Neutrophil (primary cell): ENCODE measurements around the gene UNC45A.

Experiments
- H3K27ac ChIP-seq: fragments of 200-600 bp; sonication (generic); 2 replicates; pipeline ENCODE4 v1.5.1; 2016; ENCODE audit warnings: mild to moderate bottlenecking, moderate library complexity
- H3K27me3 ChIP-seq: fragments of 200-600 bp; sonication (generic); 2 replicates; pipeline ENCODE4 v1.6.0; 2016; ENCODE audit warnings: mild to moderate bottlenecking
- H3K36me3 ChIP-seq: fragments of 200-600 bp; sonication (generic); 2 replicates; pipeline ENCODE4 v1.5.1; 2017
- H3K4me1 ChIP-seq, 2 experiments: fragments of 200-600 bp in 1 of 2; sonication (generic) in 1 of 2; 1 replicate in 1 of 2; 2 replicates in 1 of 2; pipeline versions ENCODE4 v1.5.1 to v1.6.1; 2013 to 2016; ENCODE audit warnings: low read depth in 1 of 2, low read length in 1 of 2, mild to moderate bottlenecking in 1 of 2, moderate library complexity in 1 of 2; ENCODE audit not compliant: control insufficient read depth in 1 of 2, insufficient read depth in 1 of 2
- H3K4me3 ChIP-seq, 2 experiments: fragments of 200-600 bp in 1 of 2; sonication (generic) in 1 of 2; 1 replicate in 1 of 2; 2 replicates in 1 of 2; pipeline ENCODE4 v1.5.1; 2013 to 2016; ENCODE audit warnings: low read depth in 1 of 2, low read length in 1 of 2, mild to moderate bottlenecking in 1 of 2, moderate library complexity in 1 of 2
- H3K9me3 ChIP-seq: fragments of 200-600 bp; sonication (generic); 2 replicates; pipeline ENCODE4 v1.5.1; 2016
- CTCF ChIP-seq: fragments of 200-600 bp; sonication (generic); IDR thresholded peaks from 2 replicates; pipeline ENCODE4 v1.5.1; 2016; ENCODE audit warnings: antibody characterized with exemption

The UNC45A gene

GRCh38 chr15:90957031-90957790 lies 22.1 kb downstream of the UNC45A start:
- peak overlapping the region; percentile 39 to 60 for H3K4me3 ChIP-seq
- H3K27ac ChIP-seq, result no peak overlapping the region
- TF ChIP-seq CTCF, result no peak
- H3K9me3 ChIP-seq, result no peaks in the 10 kb centered on the region
- H3K36me3 ChIP-seq, result peaks cover 43% of the 10 kb centered on the region
- peaks cover 23 to 30% of the 10 kb centered on the region in 2 experiments for H3K4me1 ChIP-seq
- no peaks in the 10 kb centered on the region for H3K27me3 ChIP-seq

GRCh38 chr15:90957791-90958190 lies 22.7 kb downstream of the UNC45A start:
- no peak overlapping the region for H3K4me3 ChIP-seq
- no peak for TF ChIP-seq CTCF
- H3K27me3 ChIP-seq, result no peaks in the 10 kb centered on the region
- H3K27ac ChIP-seq, result no peak overlapping the region
- peaks cover 23 to 30% of the 10 kb centered on the region in 2 experiments for H3K4me1 ChIP-seq
- no peaks in the 10 kb centered on the region for H3K9me3 ChIP-seq
- H3K36me3 ChIP-seq, result peaks cover 40% of the 10 kb centered on the region

GRCh38 chr15:90959028-90959595 lies 24.0 kb downstream of the UNC45A start:
- Histone ChIP-seq H3K36me3 (peaks cover 27% of the 10 kb centered on the region), H3K27me3 (no peaks in the 10 kb centered on the region), H3K4me3 (no peak overlapping the region), H3K27ac (no peak overlapping the region), H3K4me1 (peaks cover 23 to 30% of the 10 kb centered on the region in 2 experiments), H3K9me3 (no peaks in the 10 kb centered on the region)
- TF ChIP-seq CTCF, result no peak

GRCh38 chr15:90959894-90960293 lies 24.8 kb downstream of the UNC45A start:
- Histone ChIP-seq H3K4me1 (peaks cover 16 to 24% of the 10 kb centered on the region in 2 experiments), H3K9me3 (no peaks in the 10 kb centered on the region)
- TF ChIP-seq CTCF, result no peak

GRCh38 chr15:90960298-90961091 lies 25.4 kb downstream of the UNC45A start:
- H3K4me1 ChIP-seq, result peaks cover 10 to 20% of the 10 kb centered on the region in 2 experiments
- H3K4me3 ChIP-seq, result no peak overlapping the region
- no peak overlapping the region for H3K27ac ChIP-seq
- H3K27me3 ChIP-seq, result no peaks in the 10 kb centered on the region
- H3K36me3 ChIP-seq, result peaks cover 30% of the 10 kb centered on the region
- H3K9me3 ChIP-seq, result no peaks in the 10 kb centered on the region
- no peak for TF ChIP-seq CTCF

More at GRCh38 chr15:90959894-90960293, 24.8 kb downstream of the UNC45A start:
- peaks cover 27% of the 10 kb centered on the region for H3K36me3 ChIP-seq
- H3K27ac ChIP-seq, result no peak overlapping the region
- no peaks in the 10 kb centered on the region for H3K27me3 ChIP-seq
- H3K4me3 ChIP-seq, result no peak overlapping the region
